Neural crest cell (in vitro differentiated cells): Measurements from ENCODE around the gene KSR1. TPM values are rescaled to one million over a fixed set of nuclear protein-coding genes. Genes with fewer than 3 reads are reported as not detected.

ENCODE experiments used
- DNase-seq: peaks from one replicate; pipeline ENCODE4 v3.0.0; 2021; ENCODE audit warnings: low read depth, mixed read lengths, low spot score
- H3K27ac Mint-ChIP-seq: one replicate; pipeline ENCODE4 v1.8.0; 2021; ENCODE audit warnings: mild to moderate bottlenecking, mixed read lengths; ENCODE audit not compliant: unreplicated experiment
- H3K27me3 Mint-ChIP-seq: 2 replicates; pipeline ENCODE4 v1.8.0; 2021; ENCODE audit warnings: low read depth, mild to moderate bottlenecking, mixed read lengths
- H3K36me3 Mint-ChIP-seq: 2 replicates; pipeline ENCODE4 v1.8.0; 2021; ENCODE audit warnings: low read depth, mild to moderate bottlenecking, mixed read lengths
- H3K4me1 Mint-ChIP-seq: 2 replicates; pipeline ENCODE4 v1.8.0; 2021; ENCODE audit warnings: mixed read lengths
- H3K4me3 Mint-ChIP-seq: one replicate; pipeline ENCODE4 v1.8.0; 2021; ENCODE audit warnings: mild to moderate bottlenecking, mixed read lengths
- H3K9me3 Mint-ChIP-seq: 2 replicates; pipeline ENCODE4 v1.8.0; 2021; ENCODE audit warnings: mixed read lengths
- total RNA-seq: library from RNA; stranded (reverse); gene quantifications from 2 replicates; pipeline ENCODE4 v1.2.1, GENCODE V29; 2021
- TF ChIP-seq, protein P1 (sequence below): fragments of 200-600 bp; sonication (generic); conservative IDR thresholded peaks from 2 replicates; pipeline ENCODE4 v1.5.0; 2021; ENCODE audit warnings: antibody characterized with exemption, mild to moderate bottlenecking

The KSR1 gene
- total RNA-seq, 1 donor from 2014 or later, result 28.0 TPM

GRCh38 chr17:27477971-27478684 is 21.9 kb downstream of the KSR1 start:
- no peak for DNase-seq
- Mint-ChIP-seq H3K36me3 (no peaks in the 10 kb centered on the region), H3K27me3 (no peaks in the 10 kb centered on the region), H3K4me3 (no peak overlapping the region), H3K9me3 (no peaks in the 10 kb centered on the region), H3K27ac (no peak overlapping the region), H3K4me1 (peaks cover 8% of the 10 kb centered on the region)
- TF ChIP-seq, protein P1, sequence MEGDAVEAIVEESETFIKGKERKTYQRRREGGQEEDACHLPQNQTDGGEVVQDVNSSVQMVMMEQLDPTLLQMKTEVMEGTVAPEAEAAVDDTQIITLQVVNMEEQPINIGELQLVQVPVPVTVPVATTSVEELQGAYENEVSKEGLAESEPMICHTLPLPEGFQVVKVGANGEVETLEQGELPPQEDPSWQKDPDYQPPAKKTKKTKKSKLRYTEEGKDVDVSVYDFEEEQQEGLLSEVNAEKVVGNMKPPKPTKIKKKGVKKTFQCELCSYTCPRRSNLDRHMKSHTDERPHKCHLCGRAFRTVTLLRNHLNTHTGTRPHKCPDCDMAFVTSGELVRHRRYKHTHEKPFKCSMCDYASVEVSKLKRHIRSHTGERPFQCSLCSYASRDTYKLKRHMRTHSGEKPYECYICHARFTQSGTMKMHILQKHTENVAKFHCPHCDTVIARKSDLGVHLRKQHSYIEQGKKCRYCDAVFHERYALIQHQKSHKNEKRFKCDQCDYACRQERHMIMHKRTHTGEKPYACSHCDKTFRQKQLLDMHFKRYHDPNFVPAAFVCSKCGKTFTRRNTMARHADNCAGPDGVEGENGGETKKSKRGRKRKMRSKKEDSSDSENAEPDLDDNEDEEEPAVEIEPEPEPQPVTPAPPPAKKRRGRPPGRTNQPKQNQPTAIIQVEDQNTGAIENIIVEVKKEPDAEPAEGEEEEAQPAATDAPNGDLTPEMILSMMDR, result no peak

DNA sequence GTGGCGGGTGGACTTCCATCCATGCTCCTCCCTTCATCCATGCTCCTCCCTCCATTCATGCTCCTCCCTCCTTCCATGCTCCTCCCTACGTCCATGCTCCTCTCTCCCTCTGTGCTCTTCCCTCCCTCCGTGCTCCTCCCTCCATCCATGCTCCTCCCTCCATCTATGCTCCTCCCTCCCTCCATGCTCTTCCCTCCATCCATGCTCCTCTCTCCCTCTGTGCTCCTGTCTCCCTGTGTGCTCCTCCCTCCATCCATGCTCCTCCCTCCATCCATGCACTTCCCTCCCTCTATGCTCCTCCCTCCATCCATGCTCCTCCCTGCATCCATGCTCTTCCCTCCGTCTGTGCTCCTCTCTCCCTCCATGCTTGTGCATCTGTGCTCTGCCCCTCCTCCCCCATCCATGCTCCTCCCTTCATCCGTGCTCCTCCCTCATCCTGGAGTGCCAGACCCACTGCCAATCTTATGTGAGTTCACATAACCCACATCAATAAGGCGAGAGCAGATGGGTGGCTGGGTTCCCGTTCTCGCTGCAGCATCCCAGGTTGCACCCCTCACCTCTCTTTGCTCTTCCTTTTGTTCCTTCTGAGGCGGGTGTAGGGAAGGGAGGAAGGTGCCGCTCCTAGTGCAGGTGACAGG is 22.8 kb downstream of the KSR1 start:
- TF ChIP-seq, protein P1, result no peak
- no peak overlapping the region for H3K4me3 Mint-ChIP-seq
- H3K9me3 Mint-ChIP-seq, result no peaks in the 10 kb centered on the region
- DNase-seq, result no peak
- H3K4me1 Mint-ChIP-seq, result peaks cover 1% of the 10 kb centered on the region
- H3K27ac Mint-ChIP-seq, result no peak overlapping the region
- no peaks in the 10 kb centered on the region for H3K27me3 Mint-ChIP-seq
- H3K36me3 Mint-ChIP-seq, result no peaks in the 10 kb centered on the region

GRCh38 chr17:27479838-27480237 is 23.6 kb downstream of the KSR1 start:
- no peaks in the 10 kb centered on the region for H3K4me1 Mint-ChIP-seq
- TF ChIP-seq, protein P1, result no peak
- no peak overlapping the region for H3K27ac Mint-ChIP-seq
- DNase-seq, result no peak
- H3K36me3 Mint-ChIP-seq, result no peaks in the 10 kb centered on the region
- no peaks in the 10 kb centered on the region for H3K27me3 Mint-ChIP-seq
- H3K9me3 Mint-ChIP-seq, result no peaks in the 10 kb centered on the region
- H3K4me3 Mint-ChIP-seq, result no peak overlapping the region

- Mint-ChIP-seq H3K9me3 (no peaks in the 10 kb centered on the region), H3K27me3 (no peaks in the 10 kb centered on the region), H3K27ac (no peak overlapping the region), H3K4me3 (no peak overlapping the region), H3K36me3 (no peaks in the 10 kb centered on the region), H3K4me1 (no peaks in the 10 kb centered on the region)
- no peak for DNase-seq
- TF ChIP-seq, protein P1, result no peak
Observed at GRCh38 chr17:27480699-27481098, 24.5 kb downstream of the KSR1 start.

DNA sequence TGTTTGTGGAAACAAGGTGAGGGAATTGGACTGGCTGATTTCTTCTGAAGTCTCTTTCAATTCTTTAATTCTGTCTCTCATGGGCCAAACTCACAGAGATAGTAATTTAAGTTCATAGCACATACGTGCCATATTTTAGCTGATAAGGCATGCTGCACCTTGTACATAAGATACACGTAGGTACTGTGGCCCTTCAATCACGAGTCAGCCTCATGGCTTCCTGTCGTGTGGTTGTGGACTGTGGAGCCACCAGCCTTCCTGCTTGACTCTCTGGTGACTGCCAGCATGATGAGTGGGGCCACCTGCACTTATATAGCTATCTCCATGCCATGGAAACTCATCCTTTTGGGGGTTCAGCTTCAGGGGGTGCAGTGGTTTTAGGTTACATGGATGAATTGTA is 25.1 kb downstream of the KSR1 start:
- Mint-ChIP-seq H3K9me3 (no peaks in the 10 kb centered on the region), H3K27ac (no peak overlapping the region), H3K27me3 (no peaks in the 10 kb centered on the region), H3K36me3 (no peaks in the 10 kb centered on the region), H3K4me3 (no peak overlapping the region), H3K4me1 (no peaks in the 10 kb centered on the region)
- DNase-seq, result no peak
- TF ChIP-seq, protein P1, result no peak
